AG09319 (cell line): ENCODE results near the gene RTKN2.

Experiments used
- DNase-seq: peaks from one replicate; pipeline ENCODE4 v3.0.0-alpha.2; 2010; ENCODE audit warnings: low read depth; ENCODE audit errors: extremely low read depth
- CTCF ChIP-seq: IDR thresholded peaks from 2 replicates; pipeline ENCODE4 v1.5.1; 2011; ENCODE audit warnings: low read depth, mild to moderate bottlenecking, inconsistent platforms, low read length, moderate library complexity

RTKN2 gene

GRCh38 chr10:62237966-62238365 is 30.7 kb downstream of the RTKN2 start:
- TF ChIP-seq CTCF = no peak
- no peak for DNase-seq

GRCh38 chr10:62237506-62237905 is 31.1 kb downstream of the RTKN2 start:
- DNase-seq = no peak
- TF ChIP-seq CTCF = no peak

GRCh38 chr10:62234077-62234605 is 34.5 kb downstream of the RTKN2 start:
- DNase-seq = no peak
- no peak for TF ChIP-seq CTCF

- DNase-seq = no peak
- no peak for TF ChIP-seq CTCF
Observed at GRCh38 chr10:62233356-62234076, 35.1 kb downstream of the RTKN2 start.

- DNase-seq = no peak
Observed at GRCh38 chr10:62231805-62232204, 36.8 kb downstream of the RTKN2 start.

GRCh38 chr10:62231371-62231770 is 37.3 kb downstream of the RTKN2 start:
- peak; percentile 61 for DNase-seq

More at GRCh38 chr10:62231805-62232204, 36.8 kb downstream of the RTKN2 start:
- TF ChIP-seq CTCF = no peak

More at GRCh38 chr10:62231371-62231770, 37.3 kb downstream of the RTKN2 start:
- TF ChIP-seq CTCF = no peak
